ENCODE data around the gene ZNF618.

ZNF618 gene

GRCh38 chr9:113931777-113932176, 55.7 kb downstream of the ZNF618 start:
- in situ Hi-C loops (cut with MboI; ENCODE audit: low sequenced_read_pairs) = no loop called here

GRCh38 chr9:113932906-113933584, 56.9 kb downstream of the ZNF618 start:
- in situ Hi-C loops (cut with MboI; ENCODE audit: low sequenced_read_pairs) = no loop called here

GRCh38 chr9:113933671-113934070, 57.6 kb downstream of the ZNF618 start:
- in situ Hi-C loops (cut with MboI; ENCODE audit: low sequenced_read_pairs) = no loop called here

GRCh38 chr9:113934167-113934828, 58.2 kb downstream of the ZNF618 start:
- in situ Hi-C loops (cut with MboI; ENCODE audit: low sequenced_read_pairs) = no loop called here

- in situ Hi-C loops (cut with MboI; ENCODE audit: low sequenced_read_pairs) = no loop called here
These were observed 58.9 kb downstream of the ZNF618 start for GRCh38 chr9:113934829-113935676.

- in situ Hi-C loops (cut with MboI; ENCODE audit: low sequenced_read_pairs) = no loop called here
These were observed 59.7 kb downstream of the ZNF618 start for GRCh38 chr9:113935677-113936380.

- in situ Hi-C loops (cut with MboI; ENCODE audit: low sequenced_read_pairs) = no loop called here
These were observed 64.0 kb downstream of the ZNF618 start for GRCh38 chr9:113940077-113940476.

GRCh38 chr9:113941056-113941455, 64.9 kb downstream of the ZNF618 start:
- in situ Hi-C loops (cut with MboI; ENCODE audit: low sequenced_read_pairs) = no loop called here

- in situ Hi-C loops (cut with MboI; ENCODE audit: low sequenced_read_pairs) = no loop called here
These were observed 65.4 kb downstream of the ZNF618 start for GRCh38 chr9:113941526-113941925.

GRCh38 chr9:113943112-113944009, 67.3 kb downstream of the ZNF618 start:
- in situ Hi-C loops (cut with MboI; ENCODE audit: low sequenced_read_pairs) = no loop called here

GRCh38 chr9:113945784-113946183, 69.7 kb downstream of the ZNF618 start:
- in situ Hi-C loops (cut with MboI; ENCODE audit: low sequenced_read_pairs) = no loop called here

- in situ Hi-C loops (cut with MboI; ENCODE audit: low sequenced_read_pairs) = no loop called here
These were observed 70.5 kb downstream of the ZNF618 start for GRCh38 chr9:113946496-113947115.

GRCh38 chr9:113947941-113948340, 71.8 kb downstream of the ZNF618 start:
- in situ Hi-C loops (cut with MboI; ENCODE audit: low sequenced_read_pairs) = no loop called here

- in situ Hi-C loops (cut with MboI; ENCODE audit: low sequenced_read_pairs) = no loop called here
These were observed 72.9 kb downstream of the ZNF618 start for GRCh38 chr9:113948891-113949570.

- in situ Hi-C loops (cut with MboI; ENCODE audit: low sequenced_read_pairs) = no loop called here
These were observed 73.5 kb downstream of the ZNF618 start for GRCh38 chr9:113949571-113950078.

GRCh38 chr9:113950195-113951031, 74.3 kb downstream of the ZNF618 start:
- in situ Hi-C loops (cut with MboI; ENCODE audit: low sequenced_read_pairs) = no loop called here

GRCh38 chr9:113951032-113951372, 74.9 kb downstream of the ZNF618 start:
- in situ Hi-C loops (cut with MboI; ENCODE audit: low sequenced_read_pairs) = no loop called here

GRCh38 chr9:113952676-113953075, 76.6 kb downstream of the ZNF618 start:
- in situ Hi-C loops (cut with MboI; ENCODE audit: low sequenced_read_pairs) = no loop called here
